Measurements from ENCODE around the gene ATXN1. TPM values are rescaled to one million over a fixed set of nuclear protein-coding genes. Genes with fewer than 3 reads are reported as not detected.

The ATXN1 gene
- total RNA-seq, 1 donor from 2014 or later: 18.4 TPM

- FAIRE-seq: peak; percentile 83
- no peak overlapping the region for H3K4me3 ChIP-seq (ENCODE audit: low read depth, low read length)
- TF ChIP-seq CTCF (IDR thresholded peaks at IDR 0.05; ENCODE audit: insufficient read depth, low read length, severe bottlenecking): no peak
- no peaks in the 10 kb centered on the region for H3K27me3 ChIP-seq (ENCODE audit: control insufficient read depth, insufficient read depth, low read length)
- no peaks in the 10 kb centered on the region for H3K36me3 ChIP-seq (ENCODE audit: control insufficient read depth, insufficient read depth, low read length)
- no peak for DNase-seq (ENCODE audit: low read depth)
Measured at GRCh38 chr6:16361861-16362260, 399.4 kb downstream of the ATXN1 start.

DNA sequence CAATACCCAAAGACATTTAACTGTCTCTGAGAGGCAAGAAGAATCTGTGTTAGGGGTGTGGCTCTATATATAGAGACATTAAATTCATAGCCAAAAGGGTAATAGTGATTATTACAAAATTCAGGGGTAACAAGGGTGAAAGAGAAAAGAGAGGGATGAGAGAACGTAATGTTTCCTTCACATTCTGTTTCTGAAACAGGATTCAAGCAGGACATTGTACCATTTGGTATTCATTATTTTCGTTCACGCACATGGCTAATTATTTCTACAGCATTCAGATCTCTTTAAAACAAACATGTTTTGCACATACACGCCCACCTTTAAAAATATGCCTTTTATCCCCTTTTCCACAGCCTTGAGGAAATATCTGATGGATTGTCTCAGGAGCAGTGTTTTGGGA lies 400.1 kb downstream of the ATXN1 start:
- no peaks in the 10 kb centered on the region for H3K36me3 ChIP-seq (ENCODE audit: control insufficient read depth, insufficient read depth, low read length)
- no peak overlapping the region for H3K4me3 ChIP-seq (ENCODE audit: low read depth, low read length)
- H3K27me3 ChIP-seq (ENCODE audit: control insufficient read depth, insufficient read depth, low read length): no peaks in the 10 kb centered on the region
- DNase-seq (ENCODE audit: low read depth) (no peak), FAIRE-seq (no peak)
- no peak for TF ChIP-seq CTCF (IDR thresholded peaks at IDR 0.05; ENCODE audit: insufficient read depth, low read length, severe bottlenecking)

- FAIRE-seq (no peak), DNase-seq (ENCODE audit: low read depth) (no peak)
- H3K36me3 ChIP-seq (ENCODE audit: control insufficient read depth, insufficient read depth, low read length): no peaks in the 10 kb centered on the region
- H3K4me3 ChIP-seq (ENCODE audit: low read depth, low read length): no peak overlapping the region
- no peaks in the 10 kb centered on the region for H3K27me3 ChIP-seq (ENCODE audit: control insufficient read depth, insufficient read depth, low read length)
- no peak for TF ChIP-seq CTCF (IDR thresholded peaks at IDR 0.05; ENCODE audit: insufficient read depth, low read length, severe bottlenecking)
Measured at GRCh38 chr6:16360365-16360764, 400.9 kb downstream of the ATXN1 start.

- no peaks in the 10 kb centered on the region for H3K36me3 ChIP-seq (ENCODE audit: control insufficient read depth, insufficient read depth, low read length)
- FAIRE-seq (no peak), DNase-seq (ENCODE audit: low read depth) (no peak)
- H3K27me3 ChIP-seq (ENCODE audit: control insufficient read depth, insufficient read depth, low read length): no peaks in the 10 kb centered on the region
- no peak overlapping the region for H3K4me3 ChIP-seq (ENCODE audit: low read depth, low read length)
- TF ChIP-seq CTCF (IDR thresholded peaks at IDR 0.05; ENCODE audit: insufficient read depth, low read length, severe bottlenecking): no peak
Measured at GRCh38 chr6:16359563-16359962, 401.7 kb downstream of the ATXN1 start.

DNA sequence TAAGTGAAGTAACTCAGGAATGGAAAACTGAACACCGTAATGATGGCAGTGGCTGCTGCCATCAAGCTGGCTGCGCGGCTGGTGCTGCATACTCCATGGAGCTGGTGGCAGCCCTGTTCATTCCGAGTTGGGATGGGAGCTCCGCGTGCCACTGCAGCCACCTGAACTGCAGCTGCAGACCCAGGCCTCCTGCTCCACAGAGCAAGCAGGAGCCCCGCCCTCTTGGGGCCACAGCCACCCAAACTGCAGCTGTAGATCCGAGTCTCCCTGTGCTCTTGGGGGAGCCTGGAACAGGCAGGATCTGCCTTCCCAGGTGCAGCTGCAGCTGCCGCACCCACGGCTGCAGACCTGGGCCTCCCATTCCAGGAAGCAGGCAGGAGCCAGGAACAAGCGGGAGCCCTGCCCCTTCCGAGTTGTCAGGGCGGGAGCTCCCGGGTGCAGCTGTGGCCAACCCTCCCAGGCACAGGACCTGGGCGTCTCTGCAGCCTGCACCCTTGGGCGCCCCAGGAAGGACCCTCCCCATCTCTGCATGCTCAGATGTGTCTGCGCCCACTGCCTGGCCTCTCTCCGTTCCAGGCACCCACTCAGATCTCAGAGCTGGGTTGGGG lies 402.6 kb downstream of the ATXN1 start:
- H3K36me3 ChIP-seq (ENCODE audit: control insufficient read depth, insufficient read depth, low read length): no peaks in the 10 kb centered on the region
- no peak overlapping the region for H3K4me3 ChIP-seq (ENCODE audit: low read depth, low read length)
- H3K27me3 ChIP-seq (ENCODE audit: control insufficient read depth, insufficient read depth, low read length): no peaks in the 10 kb centered on the region
- TF ChIP-seq CTCF (IDR thresholded peaks at IDR 0.05; ENCODE audit: insufficient read depth, low read length, severe bottlenecking): no peak
- DNase-seq (ENCODE audit: low read depth) (no peak), FAIRE-seq (no peak)
